Liver (tissue), 9 donors: ENCODE measurements around the gene TPK1. TPM values are rescaled to one million over a fixed set of nuclear protein-coding genes. Genes with fewer than 3 reads are reported as not detected.

Experiments used
- DNase-seq: peaks from one replicate; pipeline ENCODE4 v3.0.0-alpha.2; 2017; ENCODE audit warnings: low spot score
- H3K27ac ChIP-seq, 2 donors: one replicate each; pipeline ENCODE4 v1.7.0; 2013; ENCODE audit warnings: inconsistent platforms in 2 of 2, low read length in 2 of 2, control low read depth in 1 of 2, low read depth in 1 of 2, mild to moderate bottlenecking in 1 of 2
- H3K27me3 ChIP-seq, 4 donors: one replicate each; pipeline versions ENCODE4 v1.6.1 to v1.7.0; 2013; ENCODE audit warnings: low read length in 3 of 4, inconsistent platforms in 1 of 4, mild to moderate bottlenecking in 1 of 4, moderate library complexity in 1 of 4; ENCODE audit not compliant: control insufficient read depth in 4 of 4, insufficient read depth in 4 of 4
- H3K36me3 ChIP-seq, 4 donors: one replicate each; pipeline versions ENCODE4 v1.6.1 to v1.7.0; 2013; ENCODE audit warnings: low read length in 3 of 4, mild to moderate bottlenecking in 3 of 4, low read depth in 1 of 4, moderate library complexity in 1 of 4; ENCODE audit not compliant: control insufficient read depth in 4 of 4, insufficient read depth in 3 of 4
- H3K4me1 ChIP-seq, 4 donors: one replicate each; pipeline versions ENCODE4 v1.6.1 to v1.7.0; 2013; ENCODE audit warnings: low read length in 3 of 4, mild to moderate bottlenecking in 3 of 4, moderate library complexity in 1 of 4; ENCODE audit not compliant: control insufficient read depth in 4 of 4, insufficient read depth in 4 of 4
- H3K4me3 ChIP-seq, 3 donors: one replicate each; pipeline versions ENCODE4 v1.6.1 to v1.7.0; 2013; ENCODE audit warnings: low read length in 3 of 3, control low read depth in 1 of 3, low read depth in 1 of 3, mild to moderate bottlenecking in 1 of 3
- H3K9ac ChIP-seq, 2 donors: one replicate each; pipeline ENCODE4 v1.7.0; 2013; ENCODE audit warnings: low read length in 2 of 2, mild to moderate bottlenecking in 2 of 2, moderate library complexity in 2 of 2, control low read depth in 1 of 2, low read depth in 1 of 2
- H3K9me3 ChIP-seq, 4 donors: one replicate each; pipeline versions ENCODE4 v1.6.1 to v1.7.0; 2013; ENCODE audit warnings: low read length in 3 of 4; ENCODE audit not compliant: control insufficient read depth in 4 of 4
- ATF3 ChIP-seq: IDR thresholded peaks from 2 replicates; pipeline ENCODE4 v1.6.1; 2016; ENCODE audit warnings: antibody characterized with exemption
- CTCF ChIP-seq: fragments of 150-350 bp; IDR thresholded peaks from 2 replicates; pipeline ENCODE4 v1.5.1; 2017; ENCODE audit warnings: improper control_type of control experiment, low read depth, low read length; ENCODE audit not compliant: missing input control
- EGR1 ChIP-seq, 2 donors: IDR thresholded peaks; 2 replicates each; pipeline ENCODE4 v1.6.1; 2016 to 2018; ENCODE audit warnings: antibody characterized with exemption in 2 of 2, low read depth in 2 of 2
- FOXA1 ChIP-seq: IDR thresholded peaks from 2 replicates; pipeline ENCODE4 v1.6.1; 2016; ENCODE audit warnings: antibody characterized with exemption
- FOXA2 ChIP-seq: IDR thresholded peaks from 2 replicates; pipeline ENCODE4 v1.6.1; 2016; ENCODE audit warnings: antibody characterized with exemption
- GABPA ChIP-seq, 2 donors: IDR thresholded peaks in 1 of 2; conservative IDR thresholded peaks in 1 of 2; 2 replicates each; pipeline ENCODE4 v1.6.1; 2016; ENCODE audit warnings: antibody characterized with exemption in 2 of 2, mild to moderate bottlenecking in 1 of 2, moderate library complexity in 1 of 2
- HNF4A ChIP-seq, 2 donors: conservative IDR thresholded peaks; 2 replicates each; pipeline ENCODE4 v1.6.1; 2016; ENCODE audit warnings: antibody characterized with exemption in 2 of 2, mild to moderate bottlenecking in 2 of 2
- HNF4G ChIP-seq: IDR thresholded peaks from 2 replicates; pipeline ENCODE4 v1.6.1; 2016; ENCODE audit warnings: antibody characterized with exemption
- JUND ChIP-seq, 2 donors: IDR thresholded peaks; 2 replicates each; pipeline ENCODE4 v1.6.1; 2016; ENCODE audit warnings: antibody characterized with exemption in 2 of 2
- MAX ChIP-seq: IDR thresholded peaks from 2 replicates; pipeline ENCODE4 v1.6.1; 2016; ENCODE audit warnings: antibody characterized with exemption
- NR2F2 ChIP-seq: IDR thresholded peaks from 2 replicates; pipeline ENCODE4 v1.6.1; 2016; ENCODE audit warnings: antibody characterized with exemption
- RAD21 ChIP-seq, 2 donors: IDR thresholded peaks; 2 replicates each; pipeline ENCODE4 v1.6.1; 2016; ENCODE audit warnings: antibody characterized with exemption in 2 of 2, mild to moderate bottlenecking in 2 of 2
- RXRA ChIP-seq, 2 donors: IDR thresholded peaks; 2 replicates each; pipeline ENCODE4 v1.6.1; 2017 to 2018; ENCODE audit warnings: antibody characterized with exemption in 2 of 2, mild to moderate bottlenecking in 1 of 2
- SP1 ChIP-seq: IDR thresholded peaks from 2 replicates; pipeline ENCODE4 v1.6.1; 2018; ENCODE audit warnings: antibody characterized with exemption, mild to moderate bottlenecking
- TAF1 ChIP-seq: conservative IDR thresholded peaks from 2 replicates; pipeline ENCODE4 v1.6.1; 2016; ENCODE audit warnings: antibody characterized with exemption, mild to moderate bottlenecking
- YY1 ChIP-seq: IDR thresholded peaks from 2 replicates; pipeline ENCODE4 v1.6.1; 2016; ENCODE audit warnings: antibody characterized with exemption, mild to moderate bottlenecking
- ZBTB33 ChIP-seq: IDR thresholded peaks from 2 replicates; pipeline ENCODE4 v1.6.1; 2016; ENCODE audit warnings: antibody characterized with exemption
- WGBS: extraction: QIAGEN DNeasy Blood & Tissue Kit; methylation state at CpG from one replicate; pipeline ENCODE4 v1.1.7; 2013; 5-methylcytosine and 5-hydroxymethylcytosine counted together
- polyA plus RNA-seq, 2 donors: library from polyadenylated mRNA; stranded (reverse) in 1 of 2; unstranded in 1 of 2; fragments of 200-250 nt in 1 of 2; fragments of >200 nt in 1 of 2; fragmentation: Nextera tagmentation in 1 of 2; extraction: Ambion mirVana in 1 of 2; gene quantifications; one replicate each; pipeline versions ENCODE4 v1.2.1 to v1.2.3, GENCODE V29; 2013 to 2015
- total RNA-seq, 2 donors: library from RNA; depleted of rRNA; stranded (reverse); fragments of >200 nt; gene quantifications; one replicate each; pipeline ENCODE4 v1.2.3, GENCODE V29; 2014
- donor health status: healthy.
- donor health status: healthy.
- donor health status: healthy.
- donor health status: healthy.
- donor health status: healthy.

TPK1 gene
- total and polyA plus RNA-seq, 4 donors = 2.2 to 7.5 (median 3.3) TPM

- H3K27ac ChIP-seq = no peak overlapping the region
- 76% methylated on average over 13 of the region's 13 CpGs for WGBS
- no peaks in the 10 kb centered on the region for H3K4me1 ChIP-seq
- H3K4me3 ChIP-seq = no peak overlapping the region
- no peaks in the 10 kb centered on the region for H3K36me3 ChIP-seq
- H3K9ac ChIP-seq = no peak overlapping the region
- no peak for DNase-seq
- TF ChIP-seq HNF4A (conservative IDR thresholded peaks at IDR 0.05) = no peak
- H3K9me3 ChIP-seq = no peaks in the 10 kb centered on the region
- peaks cover 0 to 8% (median 0%) of the 10 kb centered on the region in 4 donors for H3K27me3 ChIP-seq
These were observed 37.5 kb upstream of the TPK1 start for GRCh38 chr7:144873316-144873845.

GRCh38 chr7:144869082-144869481 is 33.2 kb upstream of the TPK1 start:
- no peak overlapping the region for H3K4me3 ChIP-seq
- no peak for DNase-seq
- no peak overlapping the region for H3K27ac ChIP-seq
- no peak overlapping the region for H3K9ac ChIP-seq
- H3K9me3 ChIP-seq = no peaks in the 10 kb centered on the region
- WGBS = 76% methylated on average over 8 of the region's 8 CpGs
- H3K4me1 ChIP-seq = no peaks in the 10 kb centered on the region
- peaks cover 0 to 4% (median 0%) of the 10 kb centered on the region in 4 donors for H3K27me3 ChIP-seq
- TF ChIP-seq MAX = no peak
- TF ChIP-seq ATF3 = no peak
- no peak for TF ChIP-seq YY1
- TF ChIP-seq FOXA2 = no peak
- TF ChIP-seq RAD21 (IDR thresholded peaks at IDR 0.05) = no peak
- TF ChIP-seq EGR1 (IDR thresholded peaks at IDR 0.05; ENCODE audit: low read depth in 2 of 2) = no peak
- no peak for TF ChIP-seq NR2F2
- no peak for TF ChIP-seq SP1
- TF ChIP-seq RXRA (IDR thresholded peaks at IDR 0.05) = no peak
- TF ChIP-seq HNF4A (conservative IDR thresholded peaks at IDR 0.05) = no peak
- no peak for TF ChIP-seq CTCF
- TF ChIP-seq JUND (IDR thresholded peaks at IDR 0.05) = no peak
- no peak for TF ChIP-seq ZBTB33
- no peak for TF ChIP-seq FOXA1
- no peak for TF ChIP-seq TAF1
- TF ChIP-seq HNF4G = no peak
- no peaks in the 10 kb centered on the region for H3K36me3 ChIP-seq

- TF ChIP-seq EGR1 (IDR thresholded peaks at IDR 0.05; ENCODE audit: low read depth in 2 of 2) (no peak), JUND (IDR thresholded peaks at IDR 0.05) (no peak), TAF1 (no peak), SP1 (no peak), RXRA (IDR thresholded peaks at IDR 0.05) (no peak), YY1 (no peak), GABPA (IDR thresholded peaks at IDR 0.05 in 1 of 2, conservative IDR thresholded peaks at IDR 0.05 in 1 of 2) (no peak), CTCF (no peak), HNF4A (conservative IDR thresholded peaks at IDR 0.05) (no peak), HNF4G (no peak), ATF3 (no peak), FOXA2 (no peak), MAX (no peak), NR2F2 (no peak)
- 68% methylated on average over 3 of the region's 3 CpGs for WGBS
These were observed 30.3 kb upstream of the TPK1 start for GRCh38 chr7:144866189-144866588.

More at GRCh38 chr7:144866189-144866588, 30.3 kb upstream of the TPK1 start:
- Histone ChIP-seq H3K9me3 (no peaks in the 10 kb centered on the region), H3K36me3 (no peaks in the 10 kb centered on the region), H3K27ac (no peak overlapping the region), H3K4me3 (no peak overlapping the region), H3K27me3 (peaks cover 0 to 4% (median 0%) of the 10 kb centered on the region in 4 donors), H3K9ac (no peak overlapping the region), H3K4me1 (no peaks in the 10 kb centered on the region)
- no peak for DNase-seq
